Common myeloid progenitor, CD34-positive (primary cell): ENCODE measurements around the gene HMGB2.

Experiments
- CTCF ChIA-PET: fragments of 350-600 bp; sonication (Branson Sonifier 250); formaldehyde crosslinking; loops from one replicate; lab custom pipeline; 2021; ENCODE audit warnings: antibody characterized with exemption; lab: Charles Lee
- POLR2A ChIA-PET: fragments of 350-600 bp; sonication (Branson Sonifier 250); formaldehyde crosslinking; loops from one replicate; lab custom pipeline; 2021; ENCODE audit warnings: antibody characterized with exemption; lab: Charles Lee
- DNase-seq, 3 donors: peaks; one replicate each; pipeline versions ENCODE4 v3.0.0 to v3.0.0-alpha.2; 2013
- H3K27ac ChIP-seq, 2 experiments: 1 replicate in 1 of 2; 2 replicates in 1 of 2; pipeline ENCODE4 v1.7.0; 2013; ENCODE audit warnings: inconsistent platforms in 2 of 2, low read length in 2 of 2, mild to moderate bottlenecking in 2 of 2, low read depth in 1 of 2, moderate library complexity in 1 of 2; ENCODE audit not compliant: severe bottlenecking in 2 of 2, insufficient read depth in 1 of 2, poor library complexity in 1 of 2
- H3K27me3 ChIP-seq, 5 experiments: replicated peaks in 2 of 5; 1 replicate in 3 of 5; 2 replicates in 2 of 5; pipeline versions ENCODE4 v1.6.1 to v1.7.0; 2013; ENCODE audit warnings: low read length in 4 of 5, mild to moderate bottlenecking in 2 of 5, moderate library complexity in 2 of 5, inconsistent platforms in 1 of 5; ENCODE audit not compliant: insufficient read depth in 5 of 5, control insufficient read depth in 4 of 5
- H3K36me3 ChIP-seq, 4 experiments: 1 replicate in 2 of 4; 2 replicates in 2 of 4; pipeline versions ENCODE4 v1.6.1 to v1.7.0; 2013; ENCODE audit warnings: low read length in 3 of 4, control low read depth in 1 of 4, mild to moderate bottlenecking in 1 of 4; ENCODE audit not compliant: control insufficient read depth in 4 of 4, insufficient read depth in 4 of 4
- H3K4me1 ChIP-seq, 4 experiments: 1 replicate in 3 of 4; 2 replicates in 1 of 4; pipeline versions ENCODE4 v1.6.1 to v1.7.1; 2013; ENCODE audit warnings: low read length in 3 of 4, mild to moderate bottlenecking in 3 of 4, control low read depth in 1 of 4, inconsistent platforms in 1 of 4, moderate library complexity in 1 of 4; ENCODE audit not compliant: control insufficient read depth in 4 of 4, insufficient read depth in 4 of 4; ENCODE audit errors: control extremely low read depth in 1 of 4
- H3K4me3 ChIP-seq, 7 experiments: 1 replicate in 4 of 7; 2 replicates in 3 of 7; pipeline versions ENCODE4 v1.5.1 to v1.7.0; 2013; ENCODE audit warnings: mild to moderate bottlenecking in 7 of 7, low read length in 6 of 7, moderate library complexity in 6 of 7, inconsistent platforms in 2 of 7, low read depth in 2 of 7, control low read depth in 1 of 7; ENCODE audit not compliant: insufficient read depth in 4 of 7, control insufficient read depth in 1 of 7; ENCODE audit errors: extremely low read depth in 1 of 7
- H3K9me3 ChIP-seq, 5 experiments: 1 replicate in 4 of 5; 2 replicates in 1 of 5; pipeline versions ENCODE4 v1.6.1 to v1.7.1; 2013; ENCODE audit warnings: low read length in 4 of 5, mild to moderate bottlenecking in 2 of 5, inconsistent platforms in 1 of 5, low read depth in 1 of 5, moderate library complexity in 1 of 5; ENCODE audit not compliant: control insufficient read depth in 4 of 5, insufficient read depth in 2 of 5; ENCODE audit errors: control extremely low read depth in 1 of 5
- WGBS: methylation state at CpG from one replicate; pipeline ENCODE4 v1.1.5; 2013; ENCODE audit not compliant: insufficient coverage; 5-methylcytosine and 5-hydroxymethylcytosine counted together

The HMGB2 gene

GRCh38 chr4:173284463-173284862 lies 49.7 kb downstream of the HMGB2 start:
- no peak overlapping the region for H3K4me3 ChIP-seq
- CTCF ChIA-PET: no interaction called here
- no peak for DNase-seq
- peaks cover 0 to 32% (median 0%) of the 10 kb centered on the region in 4 experiments for H3K4me1 ChIP-seq
- H3K27ac ChIP-seq: no peak overlapping the region
- peaks cover 5 to 74% (median 37%) of the 10 kb centered on the region in 5 experiments for H3K9me3 ChIP-seq
- POLR2A ChIA-PET: no interaction called here
- no peaks in the 10 kb centered on the region for H3K27me3 ChIP-seq
- peaks cover 0 to 54% (median 14%) of the 10 kb centered on the region in 4 experiments for H3K36me3 ChIP-seq

- POLR2A ChIA-PET: interaction anchor here (0.6 kb wide), 1 partner anchor 8 kb away, joined by 3 read pairs; no protein-coding TSS in a partner anchor
- Histone ChIP-seq H3K36me3 (peaks cover 0 to 51% (median 14%) of the 10 kb centered on the region in 4 experiments), H3K4me3 (peak overlapping the region in 1 of 7 experiments; percentile 5), H3K27ac (peak overlapping the region in 1 of 2 experiments; percentile 50), H3K4me1 (peaks cover 0 to 27% (median 0%) of the 10 kb centered on the region in 4 experiments), H3K27me3 (no peaks in the 10 kb centered on the region), H3K9me3 (peaks cover 5 to 67% (median 31%) of the 10 kb centered on the region in 5 experiments)
- 93% methylated on average over 2 of the region's 3 CpGs for WGBS
- DNase-seq: no peak
- CTCF ChIA-PET: interaction anchor here (0.6 to 4.4 kb wide), 7 partner anchors 10 to 639 kb away, joined by 3 to 25 read pairs (median 4); no protein-coding TSS in a partner anchor
These were observed 51.5 kb downstream of the HMGB2 start for GRCh38 chr4:173282626-173283025.

- Histone ChIP-seq H3K9me3 (peaks cover 5 to 66% (median 27%) of the 10 kb centered on the region in 5 experiments), H3K27me3 (no peaks in the 10 kb centered on the region), H3K4me1 (peaks cover 0 to 27% (median 0%) of the 10 kb centered on the region in 4 experiments), H3K36me3 (peaks cover 0 to 47% (median 12%) of the 10 kb centered on the region in 4 experiments), H3K4me3 (peak overlapping the region in 1 of 7 experiments; percentile 5), H3K27ac (peak overlapping the region in 1 of 2 experiments; percentile 50)
- POLR2A ChIA-PET: interaction anchor here (0.6 kb wide), 1 partner anchor 8 kb away, joined by 3 read pairs; no protein-coding TSS in a partner anchor
- WGBS: 87% methylated on average over 3 of the region's 4 CpGs
- CTCF ChIA-PET: interaction anchor here (0.6 to 4.4 kb wide), 7 partner anchors 10 to 640 kb away, joined by 3 to 25 read pairs (median 4); no protein-coding TSS in a partner anchor
- DNase-seq: no peak
These were observed 51.9 kb downstream of the HMGB2 start for GRCh38 chr4:173282256-173282562.

GRCh38 chr4:173281406-173282255 lies 52.5 kb downstream of the HMGB2 start:
- H3K27me3 ChIP-seq: no peaks in the 10 kb centered on the region
- H3K27ac ChIP-seq: peak overlapping the region in 1 of 2 experiments; percentile 50
- 91% methylated on average over 12 of the region's 14 CpGs for WGBS
- H3K9me3 ChIP-seq: peaks cover 5 to 61% (median 21%) of the 10 kb centered on the region in 5 experiments
- POLR2A ChIA-PET: no interaction called here
- DNase-seq: peak in 2 of 3 donors; percentile 49 to 85
- peaks cover 0 to 27% (median 0%) of the 10 kb centered on the region in 4 experiments for H3K4me1 ChIP-seq
- peak overlapping the region in 2 of 7 experiments; percentile 20 to 42 for H3K4me3 ChIP-seq
- CTCF ChIA-PET: interaction anchor here (0.6 to 4.4 kb wide), 10 partner anchors 11 to 640 kb away, joined by 3 to 25 read pairs (median 4); no protein-coding TSS in a partner anchor
- H3K36me3 ChIP-seq: peaks cover 0 to 41% (median 13%) of the 10 kb centered on the region in 4 experiments
